Parathyroid adenoma (tissue), 2 donors: ENCODE data around the gene CLDN15.
"Not testable (repeated sequence)": the region's sequence is repeated elsewhere in the genome, so short reads cannot be mapped to it uniquely, and the experiment has no call there.

Source experiments
- H2AFZ ChIP-seq: fragments of 300-600 bp; sonication (generic); one replicate; pipeline ENCODE4 v1.7.0; 2017; ENCODE audit warnings: antibody characterized with exemption, mild to moderate bottlenecking
- H3K27ac ChIP-seq: fragments of 300-600 bp; sonication (generic); one replicate; pipeline ENCODE4 v1.7.0; 2017
- H3K27me3 ChIP-seq: fragments of 300-600 bp; sonication (generic); one replicate; pipeline ENCODE4 v1.7.0; 2017; ENCODE audit warnings: low read length; ENCODE audit not compliant: control insufficient read depth, insufficient read depth
- H3K36me3 ChIP-seq: fragments of 300-600 bp; sonication (generic); one replicate; pipeline ENCODE4 v1.7.0; 2017; ENCODE audit warnings: low read length; ENCODE audit not compliant: control insufficient read depth, insufficient read depth
- H3K4me1 ChIP-seq: fragments of 300-600 bp; sonication (generic); one replicate; pipeline ENCODE4 v1.7.0; 2017; ENCODE audit warnings: control low read depth
- H3K4me2 ChIP-seq: fragments of 300-600 bp; sonication (generic); one replicate; pipeline ENCODE4 v1.7.0; 2017; ENCODE audit warnings: low read length
- H3K4me3 ChIP-seq: fragments of 300-600 bp; sonication (generic); one replicate; pipeline ENCODE4 v1.7.0; 2017; ENCODE audit warnings: low read depth, low read length
- H3K79me2 ChIP-seq: fragments of 300-600 bp; sonication (generic); one replicate; pipeline ENCODE4 v1.7.0; 2017; ENCODE audit warnings: control low read depth
- H3K9ac ChIP-seq: fragments of 300-600 bp; sonication (generic); one replicate; pipeline ENCODE4 v1.7.0; 2017; ENCODE audit warnings: mild to moderate bottlenecking
- H3K9me3 ChIP-seq: fragments of 300-600 bp; sonication (generic); one replicate; pipeline ENCODE4 v1.7.0; 2017; ENCODE audit warnings: low read length; ENCODE audit not compliant: control insufficient read depth
- TF ChIP-seq, protein P1 (sequence below): fragments of 300-600 bp; sonication (generic); IDR thresholded peaks from one replicate; pipeline ENCODE4 v1.7.0; 2017; ENCODE audit warnings: antibody characterized with exemption, mild to moderate bottlenecking
- donor health status: primary hyperparathyroidism.

Gene CLDN15

DNA sequence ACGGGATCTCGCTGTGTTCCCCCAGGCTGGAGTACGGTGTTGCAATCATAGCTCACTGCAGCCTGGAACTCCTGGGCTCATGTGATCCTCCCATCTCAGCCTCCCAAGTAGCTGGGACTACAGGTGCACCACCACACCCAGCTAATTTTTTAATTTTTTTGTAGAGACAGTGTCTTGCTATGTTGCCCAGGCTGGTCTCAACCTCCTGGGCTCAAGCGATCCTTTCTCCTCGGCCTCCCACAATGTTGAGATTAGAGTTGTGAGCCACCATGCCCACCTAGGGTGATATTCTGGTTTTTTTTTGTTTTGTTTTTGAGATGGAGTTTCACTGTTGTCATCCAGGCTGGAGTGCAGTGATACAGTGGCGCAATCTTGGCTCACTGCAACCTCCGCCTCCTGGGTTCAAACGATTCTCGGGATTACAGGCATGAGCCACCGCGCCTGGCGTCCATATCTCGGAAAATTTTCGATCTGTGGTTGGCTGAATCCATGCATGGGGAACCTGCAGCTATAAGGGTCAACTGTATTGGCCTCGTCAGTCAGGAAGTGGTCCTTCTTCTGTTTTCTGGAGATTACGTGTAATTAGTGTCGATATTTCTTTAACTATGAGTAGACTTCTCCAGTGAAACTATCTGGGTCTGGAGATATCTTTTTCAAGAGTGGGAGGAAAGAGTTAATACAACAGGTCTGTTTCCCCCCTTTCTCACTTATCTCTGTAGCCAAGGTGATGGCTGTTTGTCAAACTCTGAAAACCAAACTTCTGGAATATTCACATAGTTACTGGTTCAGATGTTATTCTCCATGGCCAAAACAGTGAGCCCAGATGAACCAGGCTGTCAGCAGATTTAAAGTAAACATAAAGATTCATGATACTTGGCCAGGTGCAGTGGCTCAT, 28.3 kb upstream of the CLDN15 start:
- H3K27ac ChIP-seq = no peak overlapping the region
- H3K9me3 ChIP-seq = no peaks in the 10 kb centered on the region
- H3K9ac ChIP-seq = no peak overlapping the region
- H3K79me2 ChIP-seq = no peaks in the 10 kb centered on the region
- no peak overlapping the region for H3K4me3 ChIP-seq
- no peaks in the 10 kb centered on the region for H3K4me1 ChIP-seq
- TF ChIP-seq, protein P1, sequence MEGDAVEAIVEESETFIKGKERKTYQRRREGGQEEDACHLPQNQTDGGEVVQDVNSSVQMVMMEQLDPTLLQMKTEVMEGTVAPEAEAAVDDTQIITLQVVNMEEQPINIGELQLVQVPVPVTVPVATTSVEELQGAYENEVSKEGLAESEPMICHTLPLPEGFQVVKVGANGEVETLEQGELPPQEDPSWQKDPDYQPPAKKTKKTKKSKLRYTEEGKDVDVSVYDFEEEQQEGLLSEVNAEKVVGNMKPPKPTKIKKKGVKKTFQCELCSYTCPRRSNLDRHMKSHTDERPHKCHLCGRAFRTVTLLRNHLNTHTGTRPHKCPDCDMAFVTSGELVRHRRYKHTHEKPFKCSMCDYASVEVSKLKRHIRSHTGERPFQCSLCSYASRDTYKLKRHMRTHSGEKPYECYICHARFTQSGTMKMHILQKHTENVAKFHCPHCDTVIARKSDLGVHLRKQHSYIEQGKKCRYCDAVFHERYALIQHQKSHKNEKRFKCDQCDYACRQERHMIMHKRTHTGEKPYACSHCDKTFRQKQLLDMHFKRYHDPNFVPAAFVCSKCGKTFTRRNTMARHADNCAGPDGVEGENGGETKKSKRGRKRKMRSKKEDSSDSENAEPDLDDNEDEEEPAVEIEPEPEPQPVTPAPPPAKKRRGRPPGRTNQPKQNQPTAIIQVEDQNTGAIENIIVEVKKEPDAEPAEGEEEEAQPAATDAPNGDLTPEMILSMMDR = no peak
- no peaks in the 10 kb centered on the region for H3K27me3 ChIP-seq
- H3K4me2 ChIP-seq = no peak overlapping the region
- H3K36me3 ChIP-seq = no peaks in the 10 kb centered on the region
- no peak overlapping the region for H2AFZ ChIP-seq

DNA sequence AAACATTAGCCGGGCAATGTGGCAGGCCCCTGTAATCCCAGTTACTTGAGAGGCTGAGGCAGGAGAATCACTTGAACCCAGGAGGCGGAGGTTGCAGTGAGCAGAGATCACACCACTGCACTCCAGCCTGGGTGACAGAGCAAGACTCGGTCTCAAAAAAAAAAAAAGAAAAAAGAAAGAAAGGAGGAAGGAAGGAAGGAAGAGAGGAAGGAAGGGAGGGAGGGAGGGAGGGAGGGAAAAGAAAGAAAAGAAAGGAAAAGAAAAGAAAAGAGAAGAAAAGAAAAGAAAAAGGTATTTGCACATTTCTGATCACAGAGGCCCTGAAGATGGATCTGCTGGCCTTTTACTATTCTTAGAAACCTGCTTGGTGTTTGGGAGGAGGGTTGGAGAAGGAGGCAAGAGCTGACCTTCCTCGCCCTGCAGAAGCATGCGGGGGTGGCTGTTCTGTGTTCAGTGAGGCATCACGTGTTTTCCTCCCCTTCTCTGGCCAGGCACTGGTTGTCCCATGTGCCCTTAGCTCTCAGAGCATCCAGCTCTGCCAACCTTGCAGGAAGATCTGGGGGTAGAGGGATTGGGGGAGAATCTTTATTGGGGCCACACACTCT, 26.6 kb upstream of the CLDN15 start:
- H3K79me2 ChIP-seq, H3K9ac ChIP-seq, H3K4me3 ChIP-seq, H3K9me3 ChIP-seq, H3K27me3 ChIP-seq, H3K36me3 ChIP-seq, H3K27ac ChIP-seq, H3K4me1 ChIP-seq, H3K4me2 ChIP-seq: not testable (repeated sequence)
- H2AFZ ChIP-seq = peak overlapping the region; percentile 40

GRCh38 chr7:101258243-101258731, 20.7 kb upstream of the CLDN15 start:
- no peaks in the 10 kb centered on the region for H3K27me3 ChIP-seq
- no peaks in the 10 kb centered on the region for H3K79me2 ChIP-seq
- no peak overlapping the region for H3K4me3 ChIP-seq
- no peak overlapping the region for H2AFZ ChIP-seq
- H3K9ac ChIP-seq = no peak overlapping the region
- TF ChIP-seq, protein P1 = no peak
- no peak overlapping the region for H3K27ac ChIP-seq
- H3K4me2 ChIP-seq = no peak overlapping the region
- no peaks in the 10 kb centered on the region for H3K4me1 ChIP-seq
- H3K36me3 ChIP-seq = no peaks in the 10 kb centered on the region
- no peaks in the 10 kb centered on the region for H3K9me3 ChIP-seq

DNA sequence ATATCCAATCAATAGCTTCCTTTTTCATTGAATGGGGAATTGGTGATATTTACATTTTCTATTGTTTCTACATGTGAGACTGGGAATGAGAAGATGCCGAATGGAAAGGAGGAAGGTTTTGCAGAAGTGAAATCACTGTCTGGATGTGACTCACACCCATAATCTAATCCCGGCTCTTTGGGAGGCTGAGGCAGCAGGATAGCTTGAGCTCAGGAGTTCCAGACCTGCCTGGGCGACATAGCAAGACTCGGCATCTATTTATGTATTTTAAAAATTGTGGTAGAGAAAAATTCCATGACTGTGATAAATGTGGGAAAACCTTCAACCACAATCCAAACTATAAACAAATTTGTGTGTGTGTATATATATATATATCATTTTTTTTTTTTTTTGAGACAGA, 18.2 kb upstream of the CLDN15 start:
- H3K4me2 ChIP-seq = no peak overlapping the region
- H3K27ac ChIP-seq = no peak overlapping the region
- H3K79me2 ChIP-seq = peaks cover 5% of the 10 kb centered on the region
- H3K9me3 ChIP-seq = no peaks in the 10 kb centered on the region
- no peak overlapping the region for H3K9ac ChIP-seq
- H2AFZ ChIP-seq = no peak overlapping the region
- H3K27me3 ChIP-seq = no peaks in the 10 kb centered on the region
- no peaks in the 10 kb centered on the region for H3K36me3 ChIP-seq
- TF ChIP-seq, protein P1 = no peak
- peaks cover 6% of the 10 kb centered on the region for H3K4me1 ChIP-seq
- no peak overlapping the region for H3K4me3 ChIP-seq

GRCh38 chr7:101253199-101253598, 15.6 kb upstream of the CLDN15 start:
- Histone ChIP-seq H3K79me2 (peaks cover 15% of the 10 kb centered on the region), H2AFZ (peak overlapping the region; percentile 92)
- H3K36me3 ChIP-seq, H3K9me3 ChIP-seq, H3K9ac ChIP-seq, H3K4me1 ChIP-seq, H3K4me3 ChIP-seq, H3K27ac ChIP-seq, H3K27me3 ChIP-seq, H3K4me2 ChIP-seq: not testable (repeated sequence)
